Ishikawa (cell line): ENCODE data around the gene GLT8D2.
A peak's percentile ranks its signal among the peaks of the same experiment; 100 is the strongest.

Experiments
- CEBPB ChIP-seq: IDR thresholded peaks from 2 replicates; pipeline ENCODE4 v1.6.1; 2012
- CREB1 ChIP-seq: IDR thresholded peaks from 2 replicates; pipeline ENCODE4 v1.6.1; 2012; ENCODE audit warnings: low read depth
- EGR1 ChIP-seq: IDR thresholded peaks from 2 replicates; pipeline ENCODE4 v1.6.1; 2012
- EP300 ChIP-seq: IDR thresholded peaks from 2 replicates; pipeline ENCODE4 v1.6.1; 2012; ENCODE audit warnings: borderline replicate concordance
- FOXM1 ChIP-seq: IDR thresholded peaks from 2 replicates; pipeline ENCODE4 v1.6.1; 2012; ENCODE audit warnings: low read depth, borderline replicate concordance
- NFIC ChIP-seq: IDR thresholded peaks from 2 replicates; pipeline ENCODE4 v1.6.1; 2012
- RAD21 ChIP-seq: IDR thresholded peaks from 2 replicates; pipeline ENCODE4 v1.6.1; 2012; ENCODE audit warnings: low read depth
- TAF1 ChIP-seq: IDR thresholded peaks from 2 replicates; pipeline ENCODE4 v1.6.1; 2012; ENCODE audit warnings: low read depth, mild to moderate bottlenecking
- TCF12 ChIP-seq: IDR thresholded peaks from 2 replicates; pipeline ENCODE4 v1.6.1; 2012; ENCODE audit warnings: low read depth
- TEAD4 ChIP-seq: IDR thresholded peaks from 2 replicates; pipeline ENCODE4 v1.6.1; 2012
- YY1 ChIP-seq: IDR thresholded peaks from 2 replicates; pipeline ENCODE4 v1.6.1; 2012; ENCODE audit warnings: low read depth
- ZBTB7A ChIP-seq: IDR thresholded peaks from 2 replicates; pipeline ENCODE4 v1.6.1; 2012; ENCODE audit warnings: low read depth
- TF ChIP-seq, protein P1 (sequence below): IDR thresholded peaks from 2 replicates; pipeline ENCODE4 v1.6.1; 2012; ENCODE audit warnings: low read depth, mild to moderate bottlenecking
- TF ChIP-seq, protein P2 (sequence below): IDR thresholded peaks from 2 replicates; pipeline ENCODE4 v1.6.1; 2012
- TF ChIP-seq, protein P3 (sequence below): IDR thresholded peaks from 2 replicates; pipeline ENCODE4 v1.6.1; 2012

Gene GLT8D2

DNA sequence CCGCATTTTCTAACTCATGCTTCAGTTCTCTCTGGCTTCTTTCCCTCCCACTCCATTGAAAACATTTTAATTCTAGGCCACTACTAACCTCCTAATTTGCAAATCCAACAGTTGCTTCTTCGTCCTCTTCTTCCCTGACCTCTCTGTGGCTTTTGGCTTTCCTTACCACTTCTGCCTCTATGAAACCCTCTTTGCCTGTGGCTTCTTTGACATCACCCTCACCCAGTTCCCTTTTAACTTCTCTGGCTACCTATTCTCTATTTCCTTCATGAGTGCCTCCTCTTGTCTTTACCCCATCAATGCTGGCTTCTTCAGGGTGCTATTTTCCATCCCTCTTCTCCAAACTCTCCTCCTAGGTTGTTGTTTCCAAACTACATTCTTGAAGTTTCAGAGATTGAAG lies 10.0 kb upstream of the GLT8D2 start:
- TF ChIP-seq, protein P1, sequence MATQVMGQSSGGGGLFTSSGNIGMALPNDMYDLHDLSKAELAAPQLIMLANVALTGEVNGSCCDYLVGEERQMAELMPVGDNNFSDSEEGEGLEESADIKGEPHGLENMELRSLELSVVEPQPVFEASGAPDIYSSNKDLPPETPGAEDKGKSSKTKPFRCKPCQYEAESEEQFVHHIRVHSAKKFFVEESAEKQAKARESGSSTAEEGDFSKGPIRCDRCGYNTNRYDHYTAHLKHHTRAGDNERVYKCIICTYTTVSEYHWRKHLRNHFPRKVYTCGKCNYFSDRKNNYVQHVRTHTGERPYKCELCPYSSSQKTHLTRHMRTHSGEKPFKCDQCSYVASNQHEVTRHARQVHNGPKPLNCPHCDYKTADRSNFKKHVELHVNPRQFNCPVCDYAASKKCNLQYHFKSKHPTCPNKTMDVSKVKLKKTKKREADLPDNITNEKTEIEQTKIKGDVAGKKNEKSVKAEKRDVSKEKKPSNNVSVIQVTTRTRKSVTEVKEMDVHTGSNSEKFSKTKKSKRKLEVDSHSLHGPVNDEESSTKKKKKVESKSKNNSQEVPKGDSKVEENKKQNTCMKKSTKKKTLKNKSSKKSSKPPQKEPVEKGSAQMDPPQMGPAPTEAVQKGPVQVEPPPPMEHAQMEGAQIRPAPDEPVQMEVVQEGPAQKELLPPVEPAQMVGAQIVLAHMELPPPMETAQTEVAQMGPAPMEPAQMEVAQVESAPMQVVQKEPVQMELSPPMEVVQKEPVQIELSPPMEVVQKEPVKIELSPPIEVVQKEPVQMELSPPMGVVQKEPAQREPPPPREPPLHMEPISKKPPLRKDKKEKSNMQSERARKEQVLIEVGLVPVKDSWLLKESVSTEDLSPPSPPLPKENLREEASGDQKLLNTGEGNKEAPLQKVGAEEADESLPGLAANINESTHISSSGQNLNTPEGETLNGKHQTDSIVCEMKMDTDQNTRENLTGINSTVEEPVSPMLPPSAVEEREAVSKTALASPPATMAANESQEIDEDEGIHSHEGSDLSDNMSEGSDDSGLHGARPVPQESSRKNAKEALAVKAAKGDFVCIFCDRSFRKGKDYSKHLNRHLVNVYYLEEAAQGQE = no peak
- TF ChIP-seq EP300 (no peak), RAD21 (no peak), NFIC (no peak), TAF1 (no peak), YY1 (no peak)
- TF ChIP-seq, protein P2, sequence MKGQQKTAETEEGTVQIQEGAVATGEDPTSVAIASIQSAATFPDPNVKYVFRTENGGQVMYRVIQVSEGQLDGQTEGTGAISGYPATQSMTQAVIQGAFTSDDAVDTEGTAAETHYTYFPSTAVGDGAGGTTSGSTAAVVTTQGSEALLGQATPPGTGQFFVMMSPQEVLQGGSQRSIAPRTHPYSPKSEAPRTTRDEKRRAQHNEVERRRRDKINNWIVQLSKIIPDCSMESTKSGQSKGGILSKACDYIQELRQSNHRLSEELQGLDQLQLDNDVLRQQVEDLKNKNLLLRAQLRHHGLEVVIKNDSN = no peak

DNA sequence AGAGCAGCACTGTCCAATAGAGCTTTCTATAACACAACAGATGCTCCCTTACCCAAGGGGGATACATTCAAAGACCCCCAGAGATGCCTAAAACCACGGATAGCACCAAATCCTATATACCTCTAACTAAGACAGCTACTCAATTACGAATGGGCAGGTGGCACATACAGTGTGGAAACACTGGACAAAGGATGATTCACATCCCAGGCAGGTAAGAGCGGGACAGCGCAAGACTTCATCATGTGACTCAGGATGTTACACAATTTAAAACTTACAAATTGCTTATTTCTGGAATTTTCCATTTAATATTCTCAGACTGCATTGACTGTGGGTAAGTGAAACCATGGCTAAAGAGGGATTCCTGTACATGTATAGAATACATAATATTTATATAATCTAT lies 8.8 kb upstream of the GLT8D2 start:
- no peak for TF ChIP-seq FOXM1
- no peak for TF ChIP-seq TEAD4
- TF ChIP-seq EP300 = no peak
- TF ChIP-seq CREB1 = no peak
- TF ChIP-seq TAF1 = no peak
- TF ChIP-seq, protein P2 = no peak
- TF ChIP-seq TCF12 = no peak
- no peak for TF ChIP-seq YY1
- TF ChIP-seq, protein P3, sequence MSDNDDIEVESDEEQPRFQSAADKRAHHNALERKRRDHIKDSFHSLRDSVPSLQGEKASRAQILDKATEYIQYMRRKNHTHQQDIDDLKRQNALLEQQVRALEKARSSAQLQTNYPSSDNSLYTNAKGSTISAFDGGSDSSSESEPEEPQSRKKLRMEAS = no peak
- no peak for TF ChIP-seq RAD21
- TF ChIP-seq CEBPB = no peak
- TF ChIP-seq NFIC = no peak

DNA sequence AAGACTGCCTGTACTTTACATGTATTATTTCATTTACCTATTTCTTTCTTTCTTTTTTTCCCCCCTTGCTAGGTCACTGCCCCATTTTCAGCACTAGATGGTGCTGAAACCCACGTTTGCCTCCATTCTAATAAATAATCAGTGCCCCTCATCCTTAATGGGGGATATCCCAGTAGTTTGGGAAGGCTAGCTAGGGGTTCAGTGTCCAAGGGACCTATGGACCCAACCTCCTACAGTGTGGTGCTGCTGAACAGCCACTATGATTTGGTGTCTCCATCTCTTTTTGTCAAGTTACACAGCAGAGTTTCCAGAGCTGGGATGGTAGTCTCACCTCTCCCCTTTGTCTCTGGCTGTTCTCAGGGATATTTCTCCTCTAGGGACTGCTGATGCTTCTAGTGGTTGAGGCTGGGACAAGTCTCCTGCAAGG lies 7.8 kb upstream of the GLT8D2 start:
- TF ChIP-seq ZBTB7A (no peak), RAD21 (peak; percentile 75)
- TF ChIP-seq, protein P3 = no peak

DNA sequence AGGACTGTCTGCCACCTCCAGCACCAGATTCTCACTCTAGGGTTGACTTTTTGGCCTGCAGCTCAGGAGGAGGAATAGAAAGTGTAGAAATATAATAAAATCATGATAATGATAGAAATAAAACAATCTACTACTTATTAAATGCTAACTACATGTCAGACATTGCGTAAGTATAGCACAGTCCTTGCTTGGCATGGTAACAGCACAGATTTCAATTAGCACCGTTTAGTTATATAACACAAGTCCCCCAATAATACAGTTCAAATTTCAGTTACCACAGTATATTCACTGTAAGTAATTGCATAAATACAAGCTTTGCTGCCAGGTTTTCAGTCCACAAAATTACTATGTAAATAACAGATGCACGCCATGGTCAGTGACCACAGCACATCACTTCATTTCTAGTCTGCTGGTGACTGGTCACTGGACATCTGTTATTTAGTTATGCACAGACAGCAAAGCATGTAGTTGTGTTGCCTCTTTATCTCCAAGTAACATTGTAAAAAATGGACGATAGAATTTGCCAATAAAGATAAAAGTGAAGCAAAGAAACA lies 6.5 kb upstream of the GLT8D2 start:
- TF ChIP-seq, protein P1 = no peak
- TF ChIP-seq FOXM1 (no peak), CREB1 (no peak), NFIC (no peak), EP300 (no peak), TEAD4 (no peak), ZBTB7A (no peak), EGR1 (no peak), TAF1 (no peak), CEBPB (no peak), RAD21 (no peak), YY1 (no peak), TCF12 (no peak)
- TF ChIP-seq, protein P3 = no peak
- TF ChIP-seq, protein P2 = no peak

DNA sequence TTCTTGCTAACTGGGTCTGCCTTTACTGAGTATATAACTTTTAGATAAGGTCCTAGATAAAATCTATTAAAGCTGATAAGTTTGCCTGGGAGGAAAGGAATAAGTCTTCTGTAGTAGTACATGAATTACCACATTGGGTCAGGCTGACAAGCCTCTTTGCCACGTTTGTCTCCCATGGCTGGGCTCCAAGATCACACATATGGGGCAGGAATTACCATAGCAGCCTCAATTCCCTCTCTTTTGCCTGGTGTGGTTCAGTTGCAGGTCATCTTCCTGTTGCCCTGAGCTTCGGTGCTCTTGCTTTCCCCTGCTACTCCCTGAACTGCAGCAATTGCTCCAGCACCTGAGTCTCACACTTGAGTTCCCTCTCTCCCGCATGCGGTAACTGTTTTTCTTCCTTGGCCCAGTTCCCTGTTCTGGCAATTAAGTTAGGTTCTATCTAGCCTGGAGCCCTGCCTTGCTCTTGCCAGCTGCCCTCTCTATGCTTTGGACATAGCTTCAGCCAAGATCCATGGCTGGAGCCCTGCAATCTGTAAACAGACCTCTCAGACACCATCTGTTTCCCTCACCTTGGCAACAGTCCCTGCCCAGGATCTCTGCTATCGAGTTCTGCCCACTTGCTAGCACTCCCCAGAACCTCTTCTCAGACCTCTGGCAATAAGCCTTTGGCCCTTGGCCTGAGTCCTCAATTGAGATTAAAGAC lies 5.8 kb upstream of the GLT8D2 start:
- no peak for TF ChIP-seq CEBPB
- TF ChIP-seq TEAD4 = no peak
- TF ChIP-seq, protein P1 = no peak
- TF ChIP-seq EGR1 = no peak
- TF ChIP-seq, protein P3 = no peak
- TF ChIP-seq, protein P2 = no peak
- no peak for TF ChIP-seq ZBTB7A
- no peak for TF ChIP-seq RAD21
- TF ChIP-seq YY1 = no peak
- no peak for TF ChIP-seq EP300
- no peak for TF ChIP-seq FOXM1
- no peak for TF ChIP-seq CREB1
- TF ChIP-seq TAF1 = no peak
- no peak for TF ChIP-seq TCF12
- no peak for TF ChIP-seq NFIC
